Transverse colon (tissue), 4 donors: Measurements from ENCODE around the gene PHAF1. TPM values are rescaled to one million over a fixed set of nuclear protein-coding genes. Genes with fewer than 3 reads are reported as not detected.

ENCODE experiments used
- DNase-seq: peaks from one replicate; pipeline ENCODE4 v3.0.0-alpha.2; 2019
- H3K27ac ChIP-seq, 4 donors: fragments of 200-600 bp; sonication (generic); 2 replicates each; pipeline ENCODE4 v1.5.1; 2016 to 2018; ENCODE audit warnings: inconsistent platforms in 4 of 4
- H3K27me3 ChIP-seq: fragments of 200-600 bp; sonication (generic); 2 replicates; pipeline ENCODE4 v1.5.1; 2017; ENCODE audit warnings: inconsistent platforms
- H3K36me3 ChIP-seq, 4 donors: fragments of 200-600 bp; sonication (generic); 2 replicates each; pipeline ENCODE4 v1.5.1; 2017 to 2019; ENCODE audit warnings: inconsistent platforms in 4 of 4
- H3K4me1 ChIP-seq, 4 donors: fragments of 200-600 bp; sonication (generic); 2 replicates each; pipeline ENCODE4 v1.5.1; 2017 to 2020; ENCODE audit warnings: inconsistent platforms in 4 of 4
- H3K4me3 ChIP-seq, 4 donors: fragments of 200-600 bp; sonication (generic); 1 replicate in 1 of 4; 2 replicates in 3 of 4; pipeline versions ENCODE4 v1.5.1 to v1.6.1; 2017 to 2019; ENCODE audit warnings: inconsistent platforms in 4 of 4
- H3K9me3 ChIP-seq, 2 donors: fragments of 200-600 bp; sonication (generic); 2 replicates each; pipeline ENCODE4 v1.5.1; 2017 to 2019; ENCODE audit warnings: inconsistent platforms in 2 of 2
- EP300 ChIP-seq: sonication (generic); formaldehyde crosslinking; IDR thresholded peaks from one replicate; pipeline ENCODE4 v1.6.1; 2017; ENCODE audit warnings: antibody characterized with exemption, low read depth
- POLR2A ChIP-seq: fragments of 450-650 bp; IDR thresholded peaks from one replicate; pipeline ENCODE4 v1.6.1; 2016; ENCODE audit warnings: antibody characterized with exemption, mild to moderate bottlenecking, moderate library complexity
- POLR2AphosphoS5 ChIP-seq, 3 donors: sonication (generic); formaldehyde crosslinking; IDR thresholded peaks; one replicate each; pipeline ENCODE4 v1.6.1; 2016; ENCODE audit warnings: antibody characterized with exemption in 3 of 3
- WGBS, 2 donors: methylation state at CpG; one replicate each; pipeline ENCODE4 v1.1.5; 2018; ENCODE audit warnings: low coverage in 1 of 2; 5-methylcytosine and 5-hydroxymethylcytosine counted together
- in situ Hi-C, 4 donors: fragments of 200-750 bp; cut with MboI; loops; one replicate each; pipeline versions ENCODE4 v1.15.0 to v1.15.1; 2017; ENCODE audit warnings: low sequenced_read_pairs in 3 of 4, low pct_ligation_motif_present in 1 of 4, low pct_unique_long_range_greater_than_20kb in 1 of 4
- intact Hi-C: fragments of 100-400 bp; cut with DNase I; formaldehyde crosslinking; loops from one replicate; pipeline ENCODE4 v1.15.1; 2023; ENCODE audit warnings: low total_unique reads
- total RNA-seq, 4 donors: library from RNA; depleted of rRNA; stranded (reverse); fragments of >200 nt; gene quantifications; one replicate each; pipeline ENCODE4 v1.1.0, GENCODE V29; 2016
- TF ChIP-seq, protein P1 (sequence below), 5 experiments: fragments of 200-600 bp in 3 of 5; fragments of 450-650 bp in 2 of 5; sonication (generic) in 3 of 5; IDR thresholded peaks; 1 replicate in 2 of 5; 2 replicates in 3 of 5; pipeline ENCODE4 v1.5.1; 2016 to 2017; ENCODE audit warnings: antibody characterized with exemption in 5 of 5, inconsistent platforms in 3 of 5, mild to moderate bottlenecking in 2 of 5, moderate library complexity in 1 of 5

PHAF1 gene
- total RNA-seq, 4 donors from 2014 or later, result 13.3 to 23.8 (median 17.7) TPM

DNA sequence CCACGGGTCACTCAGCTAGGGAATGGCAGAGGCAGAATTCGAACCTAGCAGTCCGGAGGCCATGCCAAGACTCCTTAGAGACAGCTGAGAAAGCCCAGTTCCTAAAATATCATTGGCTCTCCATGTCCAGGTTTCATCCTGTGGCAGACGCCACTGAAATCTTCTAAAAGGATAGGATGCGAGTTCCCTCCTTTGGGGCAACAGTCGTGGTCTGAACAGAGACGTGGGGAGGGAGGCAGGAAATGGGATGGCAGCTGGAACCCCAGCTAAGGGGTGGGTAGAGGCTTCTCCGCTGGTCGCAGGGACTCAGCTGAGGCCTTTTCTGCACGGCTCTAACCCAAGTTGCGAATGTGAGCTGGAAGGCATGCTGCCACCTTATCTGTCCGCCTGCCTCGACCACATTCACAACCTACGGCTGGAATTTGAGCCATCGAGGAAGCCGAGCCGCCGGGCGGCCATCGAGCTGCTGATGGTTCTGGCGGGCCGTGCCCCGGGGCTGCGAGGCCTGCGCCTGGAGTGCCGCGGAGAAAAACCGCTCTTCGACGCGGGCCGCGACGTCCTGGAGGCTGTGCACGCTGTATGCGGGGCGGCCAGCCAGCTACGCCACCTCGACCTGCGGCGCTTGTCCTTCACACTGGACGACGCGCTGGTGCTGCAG is 52.9 kb downstream of the PHAF1 start:
- peaks cover 56% of the 10 kb centered on the region for H3K27me3 ChIP-seq
- H3K27ac ChIP-seq, result peak overlapping the region; percentile 11 to 72 (median 58)

DNA sequence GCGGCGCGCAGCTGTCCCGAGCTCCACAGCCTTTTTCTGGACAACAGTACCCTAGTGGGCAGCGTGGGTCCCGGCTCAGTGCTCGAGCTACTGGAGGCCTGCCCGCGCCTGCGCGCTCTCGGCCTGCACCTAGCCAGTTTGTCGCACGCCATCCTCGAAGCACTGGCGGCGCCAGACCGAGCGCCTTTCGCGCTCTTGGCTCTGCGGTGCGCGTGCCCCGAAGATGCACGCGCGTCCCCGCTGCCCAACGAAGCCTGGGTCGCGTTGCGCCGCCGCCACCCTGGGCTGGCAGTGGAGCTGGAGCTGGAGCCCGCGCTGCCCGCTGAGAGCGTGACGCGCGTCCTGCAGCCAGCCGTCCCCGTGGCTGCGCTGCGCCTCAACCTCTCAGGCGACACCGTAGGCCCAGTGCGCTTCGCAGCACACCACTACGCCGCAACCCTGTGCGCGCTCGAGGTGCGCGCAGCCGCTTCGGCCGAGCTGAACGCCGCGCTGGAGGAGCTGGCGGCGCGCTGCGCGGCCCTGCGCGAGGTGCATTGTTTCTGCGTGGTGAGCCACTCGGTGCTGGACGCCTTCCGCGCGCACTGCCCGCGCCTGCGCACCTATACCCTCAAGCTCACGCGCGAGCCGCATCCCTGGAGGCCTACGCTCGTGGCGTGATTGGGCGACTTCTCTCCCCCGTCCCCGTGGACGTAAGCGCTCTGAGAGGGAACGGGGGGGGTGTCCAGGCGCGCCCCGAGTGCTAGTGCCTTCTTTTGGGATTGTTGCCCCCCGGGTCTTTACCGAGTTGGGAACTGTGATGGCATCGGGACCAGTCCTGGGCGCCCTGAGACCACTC is 53.6 kb downstream of the PHAF1 start:
- peak overlapping the region in 2 of 4 donors; percentile 29 to 38 for H3K4me3 ChIP-seq
- H3K27ac ChIP-seq, result peak overlapping the region; percentile 11 to 72 (median 58)
- in situ Hi-C loops, result loop anchor here in 2 of 4 donors (25.0 kb wide), 2 partner anchors 176 to 201 kb away; partner anchors contain the start of genes CES3 (in 1 of the 2) and CES4A (in 1 of the 2)
- H3K9me3 ChIP-seq, result no peaks in the 10 kb centered on the region
- TF ChIP-seq EP300 (no peak), POLR2A (no peak), POLR2AphosphoS5 (IDR thresholded peaks at IDR 0.05) (peak in 1 of 3 donors; percentile 41)
- H3K4me1 ChIP-seq, result peaks cover 15 to 67% (median 49%) of the 10 kb centered on the region in 4 donors
- 38% methylated on average over 82 of the region's 99 CpGs; no CpG with 5 or more reads in 1 of the 2 donors for WGBS, 2 donors
- DNase-seq, result no peak
- H3K27me3 ChIP-seq, result peaks cover 56% of the 10 kb centered on the region
- intact Hi-C loops, result no loop called here
- no peaks in the 10 kb centered on the region for H3K36me3 ChIP-seq

More for the DNA sequence above, 52.9 kb downstream of the PHAF1 start:
- intact Hi-C loops, result no loop called here
- Histone ChIP-seq H3K4me3 (peak overlapping the region in 2 of 4 donors; percentile 29 to 38), H3K36me3 (no peaks in the 10 kb centered on the region), H3K4me1 (peaks cover 15 to 73% (median 52%) of the 10 kb centered on the region in 4 donors), H3K9me3 (no peaks in the 10 kb centered on the region)
- no peak for DNase-seq
- 55% methylated on average over 44 of the region's 44 CpGs; no CpG with 5 or more reads in 1 of the 2 donors for WGBS, 2 donors
- TF ChIP-seq POLR2A (no peak), EP300 (no peak), POLR2AphosphoS5 (IDR thresholded peaks at IDR 0.05) (no peak)
- TF ChIP-seq, protein P1, sequence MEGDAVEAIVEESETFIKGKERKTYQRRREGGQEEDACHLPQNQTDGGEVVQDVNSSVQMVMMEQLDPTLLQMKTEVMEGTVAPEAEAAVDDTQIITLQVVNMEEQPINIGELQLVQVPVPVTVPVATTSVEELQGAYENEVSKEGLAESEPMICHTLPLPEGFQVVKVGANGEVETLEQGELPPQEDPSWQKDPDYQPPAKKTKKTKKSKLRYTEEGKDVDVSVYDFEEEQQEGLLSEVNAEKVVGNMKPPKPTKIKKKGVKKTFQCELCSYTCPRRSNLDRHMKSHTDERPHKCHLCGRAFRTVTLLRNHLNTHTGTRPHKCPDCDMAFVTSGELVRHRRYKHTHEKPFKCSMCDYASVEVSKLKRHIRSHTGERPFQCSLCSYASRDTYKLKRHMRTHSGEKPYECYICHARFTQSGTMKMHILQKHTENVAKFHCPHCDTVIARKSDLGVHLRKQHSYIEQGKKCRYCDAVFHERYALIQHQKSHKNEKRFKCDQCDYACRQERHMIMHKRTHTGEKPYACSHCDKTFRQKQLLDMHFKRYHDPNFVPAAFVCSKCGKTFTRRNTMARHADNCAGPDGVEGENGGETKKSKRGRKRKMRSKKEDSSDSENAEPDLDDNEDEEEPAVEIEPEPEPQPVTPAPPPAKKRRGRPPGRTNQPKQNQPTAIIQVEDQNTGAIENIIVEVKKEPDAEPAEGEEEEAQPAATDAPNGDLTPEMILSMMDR (IDR thresholded peaks at IDR 0.05), result no peak
- in situ Hi-C loops, result loop anchor here in 2 of 4 donors (25.0 kb wide), 2 partner anchors 175 to 200 kb away; partner anchors contain the start of genes CES3 (in 1 of the 2) and CES4A (in 1 of the 2)

DNA sequence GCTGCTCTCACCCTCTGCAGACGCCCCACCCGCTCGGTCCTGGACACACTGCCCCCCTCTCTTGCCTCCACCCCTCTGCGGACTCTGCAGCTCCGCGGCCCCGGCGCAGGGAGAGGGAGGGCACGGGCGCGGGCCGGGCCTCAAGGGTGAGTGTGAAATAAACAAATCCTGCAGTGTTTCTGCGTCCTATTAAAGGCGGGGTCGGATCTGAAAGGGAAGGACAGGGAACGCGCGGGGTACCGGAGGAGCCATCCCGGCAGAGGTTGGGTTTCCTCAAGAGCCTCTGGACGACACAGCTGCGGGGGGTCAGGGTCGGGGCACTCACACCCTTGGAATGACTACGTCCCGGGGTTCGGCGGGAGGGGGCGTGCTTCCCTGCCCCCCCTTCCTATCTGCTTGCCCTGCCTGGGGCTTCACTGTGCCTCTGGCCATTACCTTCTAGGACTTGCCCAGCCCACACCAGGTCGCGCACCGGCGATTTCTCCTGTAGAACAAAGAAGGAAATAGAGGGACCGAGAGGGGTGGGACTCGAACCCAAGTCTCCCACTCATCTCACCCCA is 54.3 kb downstream of the PHAF1 start:
- TF ChIP-seq POLR2AphosphoS5 (IDR thresholded peaks at IDR 0.05), result no peak
- TF ChIP-seq POLR2A, result no peak
- TF ChIP-seq, protein P1 (IDR thresholded peaks at IDR 0.05), result no peak
- no peak for TF ChIP-seq EP300
- H3K9me3 ChIP-seq, result no peaks in the 10 kb centered on the region
- in situ Hi-C loops, result loop anchor here in 2 of 4 donors (25.0 kb wide), 2 partner anchors 177 to 202 kb away; partner anchors contain the start of genes CES3 (in 1 of the 2) and CES4A (in 1 of the 2)
- peak overlapping the region; percentile 11 to 72 (median 58) for H3K27ac ChIP-seq
- H3K27me3 ChIP-seq, result peaks cover 56% of the 10 kb centered on the region
- no peaks in the 10 kb centered on the region for H3K36me3 ChIP-seq
- H3K4me1 ChIP-seq, result peaks cover 15 to 61% (median 45%) of the 10 kb centered on the region in 4 donors
- no peak for DNase-seq
- WGBS, 2 donors, result 2% methylated on average over 28 of the region's 34 CpGs; no CpG with 5 or more reads in 1 of the 2 donors
- intact Hi-C loops, result no loop called here
- H3K4me3 ChIP-seq, result peak overlapping the region in 2 of 4 donors; percentile 29 to 38

DNA sequence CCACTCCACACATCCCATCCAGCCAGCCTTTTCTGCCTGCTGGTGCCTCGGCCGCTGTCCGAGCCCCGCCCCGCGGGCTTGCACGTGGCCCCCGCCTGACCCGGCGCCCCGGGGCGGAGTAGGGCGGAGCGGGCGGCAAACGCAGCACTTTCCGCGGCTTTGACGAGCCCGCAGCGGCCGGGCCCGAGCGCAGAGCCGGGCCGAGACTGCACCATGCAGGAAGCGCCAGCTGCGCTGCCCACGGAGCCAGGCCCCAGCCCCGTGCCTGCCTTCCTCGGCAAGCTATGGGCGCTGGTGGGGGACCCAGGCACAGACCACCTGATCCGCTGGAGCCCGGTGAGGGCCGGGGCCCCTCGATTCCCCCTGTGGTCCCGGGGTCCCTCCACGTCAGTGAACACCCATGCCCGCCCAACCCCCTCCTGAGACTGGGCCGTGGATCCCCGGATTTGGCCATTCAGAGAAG is 54.9 kb downstream of the PHAF1 start, which contains the start of gene HSF4:
TSS of gene HSF4 (plus strand) at position 147 of the 463 bp plus-strand sequence. CDS start at position 214, 67 bp downstream.
- TF ChIP-seq, protein P1 (IDR thresholded peaks at IDR 0.05), result no peak
- peak in 2 of 3 donors; percentile 17 to 32 for TF ChIP-seq POLR2AphosphoS5 (IDR thresholded peaks at IDR 0.05)
- no peak for TF ChIP-seq EP300
- TF ChIP-seq POLR2A, result peak; percentile 7
- intact Hi-C loops (no loop called here), in situ Hi-C loops (loop anchor here in 2 of 4 donors (25.0 kb wide), 2 partner anchors 177 to 202 kb away; partner anchors contain the start of genes CES3 (in 1 of the 2) and CES4A (in 1 of the 2))
- no peaks in the 10 kb centered on the region for H3K9me3 ChIP-seq
- peaks cover 56% of the 10 kb centered on the region for H3K27me3 ChIP-seq
- H3K36me3 ChIP-seq, result no peaks in the 10 kb centered on the region
- H3K4me3 ChIP-seq, result peak within 1 kb of the TSS in 3 of 4 donors; percentile 12 to 38 (median 29)
- DNase-seq, result peak; percentile 79
- peak within 1 kb of the TSS; percentile 11 to 72 (median 58) for H3K27ac ChIP-seq
- whole genome bisulfite sequencing, 2 donors, result 4% methylated on average over 22 of the region's 41 CpGs; no CpG with 5 or more reads in 1 of the 2 donors
- peaks cover 19 to 65% (median 48%) of the 10 kb centered on the region in 4 donors for H3K4me1 ChIP-seq
